GM12892 (cell line): ENCODE measurements around the gene MREG.

Experiments
- POLR2A ChIP-seq: IDR thresholded peaks from 2 replicates; pipeline ENCODE4 v1.6.1; 2011; ENCODE audit warnings: low read depth, low read length, control low read depth
- POLR2AphosphoS5 ChIP-seq: IDR thresholded peaks from 2 replicates; pipeline ENCODE4 v1.6.1; 2011; ENCODE audit warnings: low read depth, low read length, control low read depth
- TAF1 ChIP-seq: IDR thresholded peaks from 2 replicates; pipeline ENCODE4 v1.6.1; 2011; ENCODE audit warnings: low read depth, mild to moderate bottlenecking, control low read depth, low read length, borderline replicate concordance

DNA sequence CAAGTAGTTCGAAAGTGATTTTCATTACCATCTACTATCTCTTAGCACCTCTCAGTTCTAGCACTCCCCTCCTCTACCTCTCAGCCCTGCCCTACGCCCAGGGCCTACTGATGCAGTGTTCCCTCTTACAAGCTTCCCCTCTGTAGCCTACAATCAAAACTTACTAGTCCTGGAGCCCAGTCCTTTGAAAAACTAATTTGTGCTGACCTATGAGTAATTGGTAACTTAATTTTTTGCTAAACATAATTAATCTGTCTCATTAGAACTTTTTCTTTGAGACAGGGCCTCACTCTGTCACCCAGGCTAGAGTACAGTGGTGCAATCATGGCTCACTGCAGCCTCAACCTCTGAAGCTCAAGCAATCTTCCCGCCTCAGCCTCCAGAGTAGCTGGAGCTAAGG, 44.9 kb downstream of the MREG start:
- TF ChIP-seq POLR2A (no peak), POLR2AphosphoS5 (no peak), TAF1 (no peak)
